ENCODE data around the gene CALU.

GRCh38 chr7:128794020-128794419, 54.9 kb downstream of the CALU start:
- no peak for TF ChIP-seq EZH2 (IDR thresholded peaks at IDR 0.05)
- TF ChIP-seq POLR2AphosphoS5 (IDR thresholded peaks at IDR 0.05; ENCODE audit: borderline replicate concordance, low read depth, low read length): no peak
- TF ChIP-seq FOXP2 (optimal IDR thresholded peaks at IDR 0.05; ENCODE audit: control extremely low read depth, extremely low read length, insufficient read depth): no peak

All from SK-N-MC (cell line).